Epithelial cell of proximal tubule (primary cell): ENCODE measurements around the gene SNX2. TPM values are rescaled to one million over a fixed set of nuclear protein-coding genes. Genes with fewer than 3 reads are reported as not detected.

ENCODE experiments used
- DNase-seq: peaks from one replicate; pipeline ENCODE4 v3.0.0-alpha.2; 2011; ENCODE audit warnings: low read depth
- H3K4me3 ChIP-seq: 2 replicates; pipeline ENCODE4 v1.5.1; 2011; ENCODE audit warnings: low read depth, mild to moderate bottlenecking, low read length
- CTCF ChIP-seq: conservative IDR thresholded peaks from 2 replicates; pipeline ENCODE4 v1.5.1; 2012; ENCODE audit warnings: low read depth, mild to moderate bottlenecking, low read length
- total RNA-seq: library from RNA; depleted of rRNA; stranded (reverse); fragments of >200 nt; gene quantifications from 2 replicates; pipeline ENCODE4 v1.2.3, GENCODE V29; 2015

The SNX2 gene
- total RNA-seq, 1 donor from 2014 or later, result 34.0 TPM

GRCh38 chr5:122770477-122770876, 4.4 kb upstream of the SNX2 start:
- no peak for TF ChIP-seq CTCF
- DNase-seq, result no peak
- H3K4me3 ChIP-seq, result no peak overlapping the region

GRCh38 chr5:122772446-122772845, 2.4 kb upstream of the SNX2 start:
- no peak for TF ChIP-seq CTCF
- peak; percentile 74 for DNase-seq
- H3K4me3 ChIP-seq, result no peak overlapping the region

GRCh38 chr5:122773619-122774018, 1.3 kb upstream of the SNX2 start:
- H3K4me3 ChIP-seq, result no peak overlapping the region
- DNase-seq, result peak; percentile 37
- TF ChIP-seq CTCF, result no peak

GRCh38 chr5:122774519-122774860, 390 bp upstream of the SNX2 start:
- DNase-seq, result no peak
- peak overlapping the region; percentile 95 for H3K4me3 ChIP-seq
- TF ChIP-seq CTCF, result no peak

- no peak for DNase-seq
- peak; percentile 28 for TF ChIP-seq CTCF
- peak overlapping the region; percentile 95 for H3K4me3 ChIP-seq
These were observed 966 bp downstream of the SNX2 start for GRCh38 chr5:122775550-122776542.

GRCh38 chr5:122778157-122778556, 3.3 kb downstream of the SNX2 start:
- DNase-seq, result no peak
- TF ChIP-seq CTCF, result no peak
- no peak overlapping the region for H3K4me3 ChIP-seq

- no peak for DNase-seq
- TF ChIP-seq CTCF, result no peak
- H3K4me3 ChIP-seq, result no peak overlapping the region
These were observed 4.6 kb downstream of the SNX2 start for GRCh38 chr5:122779451-122779850.
